ENCODE measurements around the gene C19orf85. TPM values are rescaled to one million over a fixed set of nuclear protein-coding genes. Genes with fewer than 3 reads are reported as not detected.
A peak's percentile ranks its signal among the peaks of the same experiment; 100 is the strongest.

C19orf85 gene
- total and polyA plus RNA-seq, 10 of the 15 experiments (the other 5 are each of a cell fraction or from before 2014, with no cell fraction given) = not detected

DNA sequence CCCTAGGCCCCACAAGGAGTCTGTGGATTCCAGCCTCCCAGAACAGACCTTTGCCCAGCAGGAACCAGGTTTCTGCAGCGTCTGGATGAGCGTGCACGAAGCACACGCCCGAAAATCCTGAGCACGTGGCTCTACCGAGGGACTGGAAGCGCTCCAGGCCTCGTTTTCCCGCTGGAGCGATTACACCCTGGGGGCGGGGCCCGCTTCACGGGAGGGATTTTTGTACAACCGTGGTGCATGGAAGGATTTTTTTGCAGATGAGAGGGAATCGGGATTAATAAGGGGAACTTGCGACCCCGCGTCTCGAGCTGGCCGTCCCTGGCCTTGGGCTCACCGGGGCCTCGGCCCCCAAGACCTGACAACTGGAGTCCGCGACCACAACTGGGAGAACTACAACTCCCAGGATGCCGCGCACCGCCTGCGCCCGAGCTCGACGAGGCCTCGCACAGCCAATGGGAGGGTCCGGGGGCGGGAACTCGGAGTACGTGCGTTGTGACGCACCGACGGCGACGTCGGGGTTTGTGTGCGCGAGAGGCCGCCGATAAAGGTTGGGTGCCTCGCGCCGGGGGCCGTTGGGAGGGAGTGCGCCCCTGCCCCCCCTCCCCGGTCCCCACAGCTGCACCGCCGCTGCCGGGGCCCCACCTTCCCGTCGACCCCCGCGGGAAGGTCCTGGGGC, 11.7 kb upstream of the C19orf85 start, which contains the start of gene ZNF628 (continued):
- TF ChIP-seq BRCA1 (IDR thresholded peaks at IDR 0.05; ENCODE audit: low read depth, low read length) (no peak), CHD2 (IDR thresholded peaks at IDR 0.05; ENCODE audit: borderline replicate concordance, low read depth, low read length) (peak; percentile 94), PAX5 (IDR thresholded peaks at IDR 0.05; ENCODE audit: borderline replicate concordance, low read depth, low read length) (peak; percentile 24; the same call in 1 of the 2 replicates), ZNF274 (IDR thresholded peaks at IDR 0.05; ENCODE audit: insufficient read depth, insufficient read length) (no peak), ETV6 (conservative IDR thresholded peaks at IDR 0.05 in 1 of 2, IDR thresholded peaks at IDR 0.05 in 1 of 2; ENCODE audit: borderline replicate concordance in 1 of 2, low read depth in 1 of 2) (no peak), SIX5 (IDR thresholded peaks at IDR 0.05; ENCODE audit: low read depth, low read length, severe bottlenecking) (peak; percentile 91), NFXL1 (IDR thresholded peaks at IDR 0.05; ENCODE audit: borderline replicate concordance) (no peak), CREB1 (IDR thresholded peaks at IDR 0.05; ENCODE audit: low read depth) (peak; percentile 98), USF1 (IDR thresholded peaks at IDR 0.05; ENCODE audit: borderline replicate concordance, extremely low read length, insufficient read depth, low read depth, low read length) (no peak), TCF12 (IDR thresholded peaks at IDR 0.05; ENCODE audit: low read depth, low read length) (0 out of 2 replicates have a peak, but pooled peaks have one; percentile 6), RCOR1 (conservative IDR thresholded peaks at IDR 0.05; ENCODE audit: low read depth, low read length) (no peak), NRF1 (conservative IDR thresholded peaks at IDR 0.05; ENCODE audit: low read depth, low read length) (0 out of 2 replicates have a peak, but pooled peaks have one; percentile 22), ZSCAN29 (IDR thresholded peaks at IDR 0.05) (no peak), YY1 (IDR thresholded peaks at IDR 0.05; ENCODE audit: low read depth, low read length) (peak; percentile 68), IKZF2 (IDR thresholded peaks at IDR 0.05) (peak; percentile 48 to 60; a peak in 2 of 4 replicates), CHD1 (IDR thresholded peaks at IDR 0.05; ENCODE audit: low read depth, low read length) (no peak), RFX5 (IDR thresholded peaks at IDR 0.05; ENCODE audit: low read depth, low read length) (0 out of 2 replicates have a peak, but pooled peaks have one; percentile 21), KAT2A (conservative IDR thresholded peaks at IDR 0.05; ENCODE audit: control insufficient read depth, low read depth, low read length) (no peak), STAT3 (IDR thresholded peaks at IDR 0.05; ENCODE audit: low read depth, low read length) (no peak)
- TF ChIP-seq, protein P1, sequence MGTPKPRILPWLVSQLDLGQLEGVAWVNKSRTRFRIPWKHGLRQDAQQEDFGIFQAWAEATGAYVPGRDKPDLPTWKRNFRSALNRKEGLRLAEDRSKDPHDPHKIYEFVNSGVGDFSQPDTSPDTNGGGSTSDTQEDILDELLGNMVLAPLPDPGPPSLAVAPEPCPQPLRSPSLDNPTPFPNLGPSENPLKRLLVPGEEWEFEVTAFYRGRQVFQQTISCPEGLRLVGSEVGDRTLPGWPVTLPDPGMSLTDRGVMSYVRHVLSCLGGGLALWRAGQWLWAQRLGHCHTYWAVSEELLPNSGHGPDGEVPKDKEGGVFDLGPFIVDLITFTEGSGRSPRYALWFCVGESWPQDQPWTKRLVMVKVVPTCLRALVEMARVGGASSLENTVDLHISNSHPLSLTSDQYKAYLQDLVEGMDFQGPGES (IDR thresholded peaks at IDR 0.05) = no peak
- TF ChIP-seq, protein P2, sequence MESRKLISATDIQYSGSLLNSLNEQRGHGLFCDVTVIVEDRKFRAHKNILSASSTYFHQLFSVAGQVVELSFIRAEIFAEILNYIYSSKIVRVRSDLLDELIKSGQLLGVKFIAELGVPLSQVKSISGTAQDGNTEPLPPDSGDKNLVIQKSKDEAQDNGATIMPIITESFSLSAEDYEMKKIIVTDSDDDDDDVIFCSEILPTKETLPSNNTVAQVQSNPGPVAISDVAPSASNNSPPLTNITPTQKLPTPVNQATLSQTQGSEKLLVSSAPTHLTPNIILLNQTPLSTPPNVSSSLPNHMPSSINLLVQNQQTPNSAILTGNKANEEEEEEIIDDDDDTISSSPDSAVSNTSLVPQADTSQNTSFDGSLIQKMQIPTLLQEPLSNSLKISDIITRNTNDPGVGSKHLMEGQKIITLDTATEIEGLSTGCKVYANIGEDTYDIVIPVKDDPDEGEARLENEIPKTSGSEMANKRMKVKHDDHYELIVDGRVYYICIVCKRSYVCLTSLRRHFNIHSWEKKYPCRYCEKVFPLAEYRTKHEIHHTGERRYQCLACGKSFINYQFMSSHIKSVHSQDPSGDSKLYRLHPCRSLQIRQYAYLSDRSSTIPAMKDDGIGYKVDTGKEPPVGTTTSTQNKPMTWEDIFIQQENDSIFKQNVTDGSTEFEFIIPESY (IDR thresholded peaks at IDR 0.05) = no peak
- TF ChIP-seq, protein P3, sequence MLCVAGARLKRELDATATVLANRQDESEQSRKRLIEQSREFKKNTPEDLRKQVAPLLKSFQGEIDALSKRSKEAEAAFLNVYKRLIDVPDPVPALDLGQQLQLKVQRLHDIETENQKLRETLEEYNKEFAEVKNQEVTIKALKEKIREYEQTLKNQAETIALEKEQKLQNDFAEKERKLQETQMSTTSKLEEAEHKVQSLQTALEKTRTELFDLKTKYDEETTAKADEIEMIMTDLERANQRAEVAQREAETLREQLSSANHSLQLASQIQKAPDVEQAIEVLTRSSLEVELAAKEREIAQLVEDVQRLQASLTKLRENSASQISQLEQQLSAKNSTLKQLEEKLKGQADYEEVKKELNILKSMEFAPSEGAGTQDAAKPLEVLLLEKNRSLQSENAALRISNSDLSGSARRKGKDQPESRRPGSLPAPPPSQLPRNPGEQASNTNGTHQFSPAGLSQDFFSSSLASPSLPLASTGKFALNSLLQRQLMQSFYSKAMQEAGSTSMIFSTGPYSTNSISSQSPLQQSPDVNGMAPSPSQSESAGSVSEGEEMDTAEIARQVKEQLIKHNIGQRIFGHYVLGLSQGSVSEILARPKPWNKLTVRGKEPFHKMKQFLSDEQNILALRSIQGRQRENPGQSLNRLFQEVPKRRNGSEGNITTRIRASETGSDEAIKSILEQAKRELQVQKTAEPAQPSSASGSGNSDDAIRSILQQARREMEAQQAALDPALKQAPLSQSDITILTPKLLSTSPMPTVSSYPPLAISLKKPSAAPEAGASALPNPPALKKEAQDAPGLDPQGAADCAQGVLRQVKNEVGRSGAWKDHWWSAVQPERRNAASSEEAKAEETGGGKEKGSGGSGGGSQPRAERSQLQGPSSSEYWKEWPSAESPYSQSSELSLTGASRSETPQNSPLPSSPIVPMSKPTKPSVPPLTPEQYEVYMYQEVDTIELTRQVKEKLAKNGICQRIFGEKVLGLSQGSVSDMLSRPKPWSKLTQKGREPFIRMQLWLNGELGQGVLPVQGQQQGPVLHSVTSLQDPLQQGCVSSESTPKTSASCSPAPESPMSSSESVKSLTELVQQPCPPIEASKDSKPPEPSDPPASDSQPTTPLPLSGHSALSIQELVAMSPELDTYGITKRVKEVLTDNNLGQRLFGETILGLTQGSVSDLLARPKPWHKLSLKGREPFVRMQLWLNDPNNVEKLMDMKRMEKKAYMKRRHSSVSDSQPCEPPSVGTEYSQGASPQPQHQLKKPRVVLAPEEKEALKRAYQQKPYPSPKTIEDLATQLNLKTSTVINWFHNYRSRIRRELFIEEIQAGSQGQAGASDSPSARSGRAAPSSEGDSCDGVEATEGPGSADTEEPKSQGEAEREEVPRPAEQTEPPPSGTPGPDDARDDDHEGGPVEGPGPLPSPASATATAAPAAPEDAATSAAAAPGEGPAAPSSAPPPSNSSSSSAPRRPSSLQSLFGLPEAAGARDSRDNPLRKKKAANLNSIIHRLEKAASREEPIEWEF (IDR thresholded peaks at IDR 0.05; ENCODE audit: insufficient replicate concordance, low read depth, low read length) = no peak

Measured in GM12878 (cell line).